Type B pancreatic cell (in vitro differentiated cells): Measurements from ENCODE around the gene LDLRAD4. TPM values are rescaled to one million over a fixed set of nuclear protein-coding genes. Genes with fewer than 3 reads are reported as not detected.

Experiments used
- DNase-seq: peaks from one replicate; pipeline ENCODE4 v3.0.0; 2021; ENCODE audit warnings: mixed read lengths; ENCODE audit not compliant: unreplicated experiment; ENCODE audit errors: extremely low spot score
- H3K27ac Mint-ChIP-seq: 2 replicates; pipeline ENCODE4 v1.8.0; 2021; ENCODE audit warnings: mild to moderate bottlenecking, mixed read lengths
- H3K27me3 Mint-ChIP-seq: 2 replicates; pipeline ENCODE4 v1.8.0; 2021; ENCODE audit warnings: mixed read lengths
- H3K36me3 Mint-ChIP-seq: 2 replicates; pipeline ENCODE4 v1.8.0; 2021; ENCODE audit warnings: mixed read lengths
- H3K4me1 Mint-ChIP-seq: one replicate; pipeline ENCODE4 v1.8.0; 2021; ENCODE audit warnings: mixed read lengths; ENCODE audit not compliant: unreplicated experiment
- H3K4me3 Mint-ChIP-seq: 2 replicates; pipeline ENCODE4 v1.8.0; 2021; ENCODE audit warnings: mild to moderate bottlenecking, mixed read lengths
- H3K9me3 Mint-ChIP-seq: 2 replicates; pipeline ENCODE4 v1.8.0; 2021; ENCODE audit warnings: mixed read lengths
- total RNA-seq: library from RNA; stranded (reverse); gene quantifications from 2 replicates; pipeline ENCODE4 v1.2.1, GENCODE V29; 2021; ENCODE audit warnings: low replicate concordance
- TF ChIP-seq, protein P1 (sequence below): fragments of 200-600 bp; sonication (generic); conservative IDR thresholded peaks from 2 replicates; pipeline ENCODE4 v1.5.0; 2021; ENCODE audit warnings: antibody characterized with exemption, mild to moderate bottlenecking

The LDLRAD4 gene
- total RNA-seq, 1 donor from 2014 or later, result 2.4 TPM

DNA sequence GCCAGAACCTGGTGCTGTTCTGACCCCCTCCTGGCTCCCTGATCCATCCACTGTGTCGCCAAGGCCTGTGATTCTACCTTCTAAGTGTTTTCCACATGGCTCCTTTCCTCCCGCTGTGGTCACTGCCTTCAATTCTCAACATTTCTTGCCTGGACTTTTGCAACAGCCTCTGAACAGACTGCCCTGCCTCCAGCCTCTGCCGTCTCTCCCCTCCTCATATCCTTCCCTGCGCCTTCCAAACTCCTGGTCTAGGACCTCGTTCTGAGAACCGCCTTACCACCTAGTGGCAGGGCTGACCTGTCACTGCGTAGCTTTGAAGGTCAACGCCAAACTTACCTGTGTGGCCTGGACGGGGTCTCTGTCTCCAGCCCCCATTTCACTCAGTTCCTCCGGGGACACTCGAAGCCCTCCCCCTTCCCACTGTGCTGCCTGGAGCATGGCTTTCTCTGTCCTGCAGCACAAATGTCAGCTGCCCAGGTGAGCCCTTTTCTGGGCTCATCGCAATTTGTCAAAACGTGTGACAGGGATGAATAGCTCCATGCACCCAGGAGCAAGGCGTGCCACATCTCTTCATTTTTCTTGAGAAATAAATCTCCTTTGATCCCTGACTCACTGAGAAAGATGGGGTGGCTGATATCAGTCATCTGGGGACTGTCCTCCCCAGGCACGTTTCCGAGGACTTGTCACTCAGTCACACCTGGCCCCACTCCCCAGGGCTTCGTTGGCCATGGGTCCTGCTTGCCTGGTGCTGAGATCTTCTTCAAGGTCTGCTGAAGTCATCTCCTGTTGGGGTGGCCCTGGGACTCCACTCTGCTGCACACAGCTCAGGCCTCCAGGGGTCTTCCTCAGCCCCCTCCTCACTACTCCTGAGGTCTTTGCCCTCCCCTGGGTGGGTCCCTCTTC is 46.7 kb downstream of the LDLRAD4 start:
- no peak overlapping the region for H3K27ac Mint-ChIP-seq
- H3K9me3 Mint-ChIP-seq, result no peaks in the 10 kb centered on the region
- H3K4me3 Mint-ChIP-seq, result no peak overlapping the region
- H3K27me3 Mint-ChIP-seq, result peaks cover 48% of the 10 kb centered on the region
- DNase-seq, result peak; percentile 52
- H3K4me1 Mint-ChIP-seq, result peaks cover 44% of the 10 kb centered on the region
- TF ChIP-seq, protein P1, sequence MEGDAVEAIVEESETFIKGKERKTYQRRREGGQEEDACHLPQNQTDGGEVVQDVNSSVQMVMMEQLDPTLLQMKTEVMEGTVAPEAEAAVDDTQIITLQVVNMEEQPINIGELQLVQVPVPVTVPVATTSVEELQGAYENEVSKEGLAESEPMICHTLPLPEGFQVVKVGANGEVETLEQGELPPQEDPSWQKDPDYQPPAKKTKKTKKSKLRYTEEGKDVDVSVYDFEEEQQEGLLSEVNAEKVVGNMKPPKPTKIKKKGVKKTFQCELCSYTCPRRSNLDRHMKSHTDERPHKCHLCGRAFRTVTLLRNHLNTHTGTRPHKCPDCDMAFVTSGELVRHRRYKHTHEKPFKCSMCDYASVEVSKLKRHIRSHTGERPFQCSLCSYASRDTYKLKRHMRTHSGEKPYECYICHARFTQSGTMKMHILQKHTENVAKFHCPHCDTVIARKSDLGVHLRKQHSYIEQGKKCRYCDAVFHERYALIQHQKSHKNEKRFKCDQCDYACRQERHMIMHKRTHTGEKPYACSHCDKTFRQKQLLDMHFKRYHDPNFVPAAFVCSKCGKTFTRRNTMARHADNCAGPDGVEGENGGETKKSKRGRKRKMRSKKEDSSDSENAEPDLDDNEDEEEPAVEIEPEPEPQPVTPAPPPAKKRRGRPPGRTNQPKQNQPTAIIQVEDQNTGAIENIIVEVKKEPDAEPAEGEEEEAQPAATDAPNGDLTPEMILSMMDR, result no peak
- no peaks in the 10 kb centered on the region for H3K36me3 Mint-ChIP-seq

DNA sequence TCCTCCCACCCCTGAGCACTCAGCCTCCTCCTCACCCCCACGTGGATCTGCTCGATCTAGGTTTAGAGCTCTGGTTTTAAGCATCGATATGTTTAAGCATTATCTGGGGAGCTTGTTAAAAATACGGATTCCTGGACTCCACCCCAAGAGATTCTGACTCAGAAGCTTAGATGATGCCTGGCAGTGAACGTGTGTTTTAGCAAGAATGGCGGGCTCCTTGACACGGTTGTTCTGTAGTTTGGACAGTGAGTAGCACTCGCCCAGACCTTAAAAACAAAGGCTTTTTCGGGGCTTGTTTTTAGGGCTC is 47.3 kb downstream of the LDLRAD4 start:
- Mint-ChIP-seq H3K4me1 (peaks cover 39% of the 10 kb centered on the region), H3K27ac (no peak overlapping the region), H3K36me3 (no peaks in the 10 kb centered on the region), H3K27me3 (peaks cover 43% of the 10 kb centered on the region), H3K9me3 (no peaks in the 10 kb centered on the region), H3K4me3 (no peak overlapping the region)
- DNase-seq, result no peak
- TF ChIP-seq, protein P1, result no peak

- H3K27me3 Mint-ChIP-seq, result peaks cover 40% of the 10 kb centered on the region
- H3K36me3 Mint-ChIP-seq, result no peaks in the 10 kb centered on the region
- H3K4me1 Mint-ChIP-seq, result peaks cover 36% of the 10 kb centered on the region
- no peak overlapping the region for H3K4me3 Mint-ChIP-seq
- peak; percentile 64 for DNase-seq
- no peaks in the 10 kb centered on the region for H3K9me3 Mint-ChIP-seq
- no peak overlapping the region for H3K27ac Mint-ChIP-seq
- TF ChIP-seq, protein P1, result no peak
Observed at GRCh38 chr18:13266218-13267100, 47.9 kb downstream of the LDLRAD4 start.

- no peaks in the 10 kb centered on the region for H3K36me3 Mint-ChIP-seq
- H3K4me1 Mint-ChIP-seq, result peaks cover 32% of the 10 kb centered on the region
Observed at GRCh38 chr18:13267431-13267873, 48.9 kb downstream of the LDLRAD4 start.

More at GRCh38 chr18:13267431-13267873, 48.9 kb downstream of the LDLRAD4 start:
- Mint-ChIP-seq H3K27ac (no peak overlapping the region), H3K4me3 (no peak overlapping the region), H3K9me3 (no peaks in the 10 kb centered on the region), H3K27me3 (peaks cover 37% of the 10 kb centered on the region)
- peak; percentile 44 for DNase-seq
- TF ChIP-seq, protein P1, result no peak
